Central memory CD4-positive, alpha-beta T cell (primary cell): ENCODE results near the gene ACTG2.
"Not testable (repeated sequence)": the region's sequence is repeated elsewhere in the genome, so short reads cannot be mapped to it uniquely, and the experiment has no call there.

Experiments
- DNase-seq: peaks from one replicate; pipeline ENCODE4 v3.0.0; 2022

The ACTG2 gene

DNA sequence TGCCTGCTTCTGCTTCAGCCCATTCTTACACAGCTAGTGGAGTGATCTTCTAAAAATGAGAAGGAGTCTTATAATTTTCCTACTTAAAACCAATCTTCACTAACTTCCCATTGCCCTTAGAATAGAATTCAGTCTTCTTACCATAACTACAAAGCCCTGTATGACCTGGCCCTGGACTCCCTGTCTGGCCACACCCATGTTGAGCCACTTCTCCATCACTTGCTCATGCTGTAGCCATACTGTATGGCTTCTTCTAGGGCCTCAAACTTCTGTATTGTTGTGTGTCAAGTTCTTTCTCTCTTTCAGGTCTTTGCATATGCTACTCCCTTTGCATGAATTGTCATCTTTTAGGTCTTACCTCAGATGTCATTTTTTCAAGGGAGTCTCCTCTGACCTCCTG is 45.1 kb downstream of the ACTG2 start:
- DNase-seq: no peak

GRCh38 chr2:73938718-73939352 is 46.0 kb downstream of the ACTG2 start:
- DNase-seq: peak; percentile 32

- no peak for DNase-seq
These were observed 46.6 kb downstream of the ACTG2 start for GRCh38 chr2:73939419-73939818.

GRCh38 chr2:73940066-73940465 is 47.3 kb downstream of the ACTG2 start:
- not testable (repeated sequence) for DNase-seq

DNA sequence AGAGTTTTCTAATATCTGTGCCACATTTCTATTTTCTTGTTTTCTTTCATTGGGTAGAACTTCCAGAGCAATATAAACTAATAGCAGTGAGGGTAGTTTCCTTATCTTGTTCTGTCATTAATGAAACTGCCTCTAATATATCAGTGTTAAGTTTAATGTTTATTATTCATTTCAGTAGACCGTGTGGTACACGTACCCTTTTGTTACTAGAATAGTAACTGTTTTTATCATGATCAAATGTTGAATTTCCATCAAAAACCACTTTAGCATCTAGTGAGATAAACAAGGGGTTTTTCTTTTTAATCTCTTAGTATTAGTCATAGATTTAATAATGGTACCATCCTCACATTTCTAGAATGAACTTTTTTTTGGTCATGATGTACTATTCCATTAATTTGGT is 49.9 kb downstream of the ACTG2 start:
- DNase-seq: no peak

DNA sequence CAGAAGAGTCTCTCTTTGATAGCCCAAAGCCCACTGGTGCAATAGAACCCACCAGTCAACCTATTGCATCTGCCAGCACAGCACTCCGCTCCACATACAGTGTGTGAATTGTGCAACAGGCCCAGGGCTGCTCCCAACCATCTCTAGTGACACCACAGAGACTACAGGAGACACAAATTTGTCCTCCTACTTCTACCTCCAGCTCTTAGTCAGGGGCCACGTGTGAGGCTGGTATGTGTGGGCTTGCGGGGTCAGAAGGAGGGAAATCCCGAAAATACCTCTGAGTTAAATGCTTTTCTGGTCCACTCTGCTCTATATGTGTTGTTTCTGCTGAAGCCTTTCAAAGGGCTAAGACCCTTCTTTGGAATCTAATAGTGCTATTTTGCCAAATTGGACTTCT is 51.9 kb downstream of the ACTG2 start:
- no peak for DNase-seq

- no peak for DNase-seq
These were observed 53.4 kb downstream of the ACTG2 start for GRCh38 chr2:73946215-73946614.

DNA sequence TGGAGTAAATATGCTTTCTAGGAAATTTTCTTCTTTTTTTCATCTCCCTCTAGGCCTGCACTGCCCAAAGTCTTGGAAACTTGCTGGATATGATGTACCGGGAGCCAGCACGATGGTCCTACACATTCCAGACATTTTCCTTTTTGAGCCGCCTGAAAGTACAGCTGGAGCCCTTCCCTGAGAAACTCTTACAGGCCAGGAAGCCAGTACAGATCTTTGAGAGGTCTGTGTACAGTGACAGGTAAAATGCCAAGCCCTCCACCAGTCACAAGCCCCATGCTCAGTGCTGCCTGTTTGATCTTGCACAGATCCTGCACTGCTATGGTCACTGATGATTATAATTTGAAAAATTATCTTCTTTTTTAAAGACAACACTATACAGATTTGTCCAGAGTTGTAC is 53.9 kb downstream of the ACTG2 start:
- no peak for DNase-seq

- no peak for DNase-seq
These were observed 54.7 kb downstream of the ACTG2 start for GRCh38 chr2:73947412-73948018.

DNA sequence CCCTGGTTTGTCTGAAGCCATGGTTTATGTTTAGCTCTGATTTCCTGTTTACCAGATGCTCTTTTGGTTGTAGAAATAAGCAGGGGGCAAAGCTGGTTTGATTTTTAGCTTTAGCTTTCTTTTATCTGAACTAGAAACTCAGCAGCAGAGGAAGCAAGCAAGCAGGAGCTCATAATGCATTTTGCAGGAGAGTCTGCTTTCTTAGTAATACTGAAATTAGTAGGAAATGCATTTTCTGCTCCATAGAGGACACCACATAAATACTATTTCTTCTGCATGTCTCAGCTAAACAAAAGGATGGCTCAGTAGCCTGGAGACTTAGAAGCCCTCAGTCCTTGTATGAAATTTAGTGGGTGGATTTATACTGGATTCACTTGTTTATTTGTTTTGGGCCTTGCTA is 57.0 kb downstream of the ACTG2 start:
- no peak for DNase-seq

- DNase-seq: no peak
These were observed 60.0 kb downstream of the ACTG2 start for GRCh38 chr2:73952499-73953446.

GRCh38 chr2:73956218-73956865 is 63.5 kb downstream of the ACTG2 start:
- DNase-seq: no peak

- DNase-seq: no peak
These were observed 68.5 kb downstream of the ACTG2 start for GRCh38 chr2:73961274-73961673.

DNA sequence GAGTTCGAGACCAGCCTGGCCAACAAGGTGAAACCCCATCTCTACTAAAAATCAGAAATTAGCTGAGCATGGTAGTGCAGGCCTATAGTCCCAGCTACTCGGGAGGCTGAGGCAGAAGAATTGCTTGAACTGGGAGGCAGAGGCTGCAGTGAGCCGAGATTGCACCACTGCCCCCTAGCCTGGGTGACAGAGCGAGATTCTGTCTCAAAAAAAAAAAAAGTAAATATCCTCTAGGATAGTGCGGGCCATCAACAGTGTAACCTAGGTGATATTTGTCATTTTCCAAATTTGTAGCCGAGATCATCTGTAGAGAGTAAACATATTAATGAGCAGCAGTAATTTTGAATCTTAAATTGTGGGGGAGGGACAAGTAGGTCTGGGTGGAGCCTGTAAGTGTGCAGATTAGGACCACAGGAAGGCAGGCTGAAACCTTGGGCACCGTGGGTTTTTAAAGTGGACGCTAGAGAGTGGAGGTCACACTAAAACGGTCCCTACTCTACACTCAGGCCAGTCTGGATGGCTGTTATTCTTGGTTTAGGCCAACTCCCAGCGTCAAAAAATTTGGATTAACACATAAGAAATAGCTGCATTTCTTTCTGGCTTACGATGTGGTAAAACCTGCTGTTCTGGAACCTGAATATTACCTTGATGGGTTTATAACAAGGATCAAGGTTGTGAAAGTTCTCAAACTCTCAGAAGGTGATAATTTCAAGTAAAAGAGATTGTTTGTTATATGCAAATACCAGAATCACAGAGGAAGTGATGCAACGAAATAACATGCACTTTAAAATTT is 69.2 kb downstream of the ACTG2 start:
- no peak for DNase-seq

DNA sequence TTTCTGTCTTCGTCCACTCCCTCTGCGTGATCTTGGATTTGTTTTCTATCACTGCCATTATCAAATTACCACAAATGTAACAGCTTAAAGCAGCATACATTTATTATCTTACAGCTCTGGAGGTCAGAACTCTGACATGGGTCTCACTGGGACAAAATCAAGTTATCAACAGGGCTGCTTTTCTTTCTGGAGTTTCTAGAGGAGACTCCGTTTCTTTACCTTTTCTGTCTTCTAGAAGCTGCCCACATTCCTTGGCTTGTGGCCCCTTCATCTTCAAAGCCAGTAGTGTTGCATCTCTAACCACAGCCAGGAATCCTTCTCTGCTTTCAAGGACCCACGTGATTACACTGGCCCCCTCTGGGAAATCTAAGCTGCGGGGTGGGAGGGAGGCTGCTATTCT is 70.0 kb downstream of the ACTG2 start:
- DNase-seq: no peak

DNA sequence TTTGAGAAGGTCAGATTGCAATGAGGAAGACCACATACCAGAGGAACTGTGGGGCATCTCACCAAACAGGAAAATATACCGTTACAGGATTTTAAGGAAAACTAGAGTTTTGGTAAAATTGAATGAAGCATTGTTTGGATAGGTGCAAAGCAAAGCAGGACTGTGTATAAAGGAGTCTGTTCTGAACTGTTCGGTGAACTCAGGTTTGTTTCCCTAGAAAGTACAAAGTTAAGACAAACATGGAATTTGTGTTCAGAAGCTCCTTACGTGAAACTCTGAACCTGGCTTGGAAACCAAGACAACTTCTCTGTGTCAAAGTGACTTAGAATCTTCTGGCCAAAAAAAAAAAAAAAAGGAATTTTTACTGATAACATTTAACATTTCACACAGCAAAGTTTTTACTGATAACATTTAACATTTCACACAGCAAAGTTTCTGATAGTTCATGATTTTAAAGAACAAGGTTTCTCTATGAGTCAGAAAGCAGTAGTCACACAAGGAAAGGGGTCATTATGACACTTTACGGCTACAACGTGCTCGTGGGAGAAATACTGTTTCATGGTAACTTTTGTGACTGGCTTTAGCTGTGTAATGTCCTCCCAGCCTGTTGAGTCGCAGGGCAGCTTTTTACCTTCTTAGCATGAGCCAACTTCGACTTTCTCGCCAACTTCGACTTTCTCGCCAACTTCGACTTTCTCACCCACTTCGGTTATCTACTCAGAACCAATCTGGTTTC is 70.7 kb downstream of the ACTG2 start:
- DNase-seq: no peak

GRCh38 chr2:73964223-73964622 is 71.4 kb downstream of the ACTG2 start:
- no peak for DNase-seq

- no peak for DNase-seq
These were observed 72.2 kb downstream of the ACTG2 start for GRCh38 chr2:73965053-73965452.

DNA sequence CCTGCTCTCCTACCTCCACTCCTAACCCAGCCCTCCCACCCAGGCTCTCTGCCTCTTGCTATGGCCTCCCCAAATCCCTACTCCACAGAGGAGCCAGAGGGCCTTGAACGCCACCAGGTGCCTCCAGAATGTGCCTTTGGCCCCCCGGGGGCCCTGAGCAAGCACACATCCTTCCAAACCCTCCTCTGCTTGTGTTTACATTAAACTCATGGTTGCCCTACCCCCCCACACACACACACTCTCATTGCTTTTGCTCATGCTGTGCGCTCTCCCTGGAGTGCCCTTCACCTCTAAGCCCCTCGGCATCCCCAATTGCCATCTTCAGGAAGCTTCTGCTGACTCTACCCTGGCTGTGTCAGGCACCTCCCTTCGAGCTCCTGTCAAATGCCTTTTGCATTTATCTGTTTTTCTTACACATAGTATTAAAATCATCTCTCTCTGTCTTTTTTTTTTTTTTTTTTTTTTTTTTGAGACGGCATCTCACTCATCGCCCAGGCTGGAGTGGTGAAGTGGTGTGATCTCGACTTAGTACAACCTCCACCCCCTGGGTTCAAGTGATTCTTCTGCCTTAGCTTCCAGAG is 75.6 kb downstream of the ACTG2 start:
- no peak for DNase-seq

GRCh38 chr2:73969356-73969755 is 76.5 kb downstream of the ACTG2 start:
- no peak for DNase-seq
